ENCODE measurements around the gene CACNA2D3.

- TF ChIP-seq, protein P1, sequence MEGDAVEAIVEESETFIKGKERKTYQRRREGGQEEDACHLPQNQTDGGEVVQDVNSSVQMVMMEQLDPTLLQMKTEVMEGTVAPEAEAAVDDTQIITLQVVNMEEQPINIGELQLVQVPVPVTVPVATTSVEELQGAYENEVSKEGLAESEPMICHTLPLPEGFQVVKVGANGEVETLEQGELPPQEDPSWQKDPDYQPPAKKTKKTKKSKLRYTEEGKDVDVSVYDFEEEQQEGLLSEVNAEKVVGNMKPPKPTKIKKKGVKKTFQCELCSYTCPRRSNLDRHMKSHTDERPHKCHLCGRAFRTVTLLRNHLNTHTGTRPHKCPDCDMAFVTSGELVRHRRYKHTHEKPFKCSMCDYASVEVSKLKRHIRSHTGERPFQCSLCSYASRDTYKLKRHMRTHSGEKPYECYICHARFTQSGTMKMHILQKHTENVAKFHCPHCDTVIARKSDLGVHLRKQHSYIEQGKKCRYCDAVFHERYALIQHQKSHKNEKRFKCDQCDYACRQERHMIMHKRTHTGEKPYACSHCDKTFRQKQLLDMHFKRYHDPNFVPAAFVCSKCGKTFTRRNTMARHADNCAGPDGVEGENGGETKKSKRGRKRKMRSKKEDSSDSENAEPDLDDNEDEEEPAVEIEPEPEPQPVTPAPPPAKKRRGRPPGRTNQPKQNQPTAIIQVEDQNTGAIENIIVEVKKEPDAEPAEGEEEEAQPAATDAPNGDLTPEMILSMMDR (IDR thresholded peaks at IDR 0.05): no peak
- no peak for TF ChIP-seq POLR2A (IDR thresholded peaks at IDR 0.05)
These were observed 827.2 kb downstream of the CACNA2D3 start for GRCh38 chr3:54949491-54950044.
